Calu3 (cell line): Measurements from ENCODE around the gene MOCOS. TPM values are rescaled to one million over a fixed set of nuclear protein-coding genes. Genes with fewer than 3 reads are reported as not detected.

ENCODE experiments used
- BruUV-seq: library from RNA; stranded (reverse); fragments of 400-500 nt; replicated peaks from 2 replicates; lab custom pipeline; 2021; lab: Mats Ljungman, UMichigan
- CTCF ChIA-PET: fragments of 300-600 bp; sonication (Branson Sonifier 250); formaldehyde crosslinking; loops from one replicate; lab custom pipeline; 2022; ENCODE audit warnings: antibody characterized with exemption; lab: Charles Lee
- DNase-seq: peaks from one replicate; pipeline ENCODE4 v3.0.0; 2022
- H3K27ac Mint-ChIP-seq: one replicate; pipeline ENCODE4 v1.8.0; 2022; ENCODE audit warnings: mixed read lengths; ENCODE audit not compliant: unreplicated experiment
- H3K27me3 Mint-ChIP-seq: one replicate; pipeline ENCODE4 v1.8.0; 2022; ENCODE audit warnings: mixed read lengths; ENCODE audit not compliant: unreplicated experiment
- H3K36me3 Mint-ChIP-seq: one replicate; pipeline ENCODE4 v1.8.0; 2022; ENCODE audit warnings: mild to moderate bottlenecking, moderate library complexity, mixed read lengths; ENCODE audit not compliant: insufficient read depth, unreplicated experiment
- H3K4me1 Mint-ChIP-seq: one replicate; pipeline ENCODE4 v1.8.0; 2022; ENCODE audit warnings: mild to moderate bottlenecking, low read depth, mixed read lengths; ENCODE audit not compliant: unreplicated experiment
- H3K4me3 Mint-ChIP-seq: one replicate; pipeline ENCODE4 v1.8.0; 2022; ENCODE audit warnings: mild to moderate bottlenecking, low read depth, moderate library complexity, mixed read lengths; ENCODE audit not compliant: unreplicated experiment
- H3K9me3 Mint-ChIP-seq: one replicate; pipeline ENCODE4 v1.8.0; 2022; ENCODE audit warnings: low read depth, mixed read lengths; ENCODE audit not compliant: unreplicated experiment
- intact Hi-C: fragments of 100-400 bp; cut with micrococcal nuclease; formaldehyde crosslinking; loops from one replicate; pipeline ENCODE4 v1.10.0; 2022; ENCODE audit not compliant: unreplicated experiment
- total RNA-seq: library from RNA; stranded (reverse); gene quantifications from 2 replicates; pipeline ENCODE4 v1.2.3, GENCODE V29; 2022
- TF ChIP-seq, protein P1 (sequence below): fragments of 200-600 bp; IDR thresholded peaks from one replicate; pipeline ENCODE4 v1.8.0; 2022; ENCODE audit warnings: antibody characterized with exemption; ENCODE audit not compliant: unreplicated experiment

Gene MOCOS
- total RNA-seq, 1 experiment from 2014 or later = 24.5 TPM

DNA sequence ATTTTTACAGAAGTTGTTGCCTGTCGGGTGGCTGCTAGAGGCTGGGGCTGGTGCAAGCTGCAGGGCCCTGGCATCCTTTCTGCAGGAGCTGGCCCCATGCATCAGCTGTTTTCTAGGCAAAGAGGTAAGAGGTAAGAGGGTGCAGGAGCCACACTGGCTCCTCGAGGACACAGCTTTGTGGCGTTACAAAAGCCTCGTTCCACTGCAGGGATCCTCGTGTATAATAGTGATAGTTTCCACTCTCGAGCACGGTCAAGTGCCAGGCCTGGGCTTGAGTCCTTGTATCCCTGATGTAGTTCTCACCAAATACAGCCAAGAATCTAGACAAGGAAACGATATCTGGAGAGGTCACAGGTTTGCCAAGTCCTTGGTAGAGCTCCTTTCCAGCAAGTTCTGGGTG lies 77.0 kb downstream of the MOCOS start:
- CTCF ChIA-PET = no interaction called here
- H3K27me3 Mint-ChIP-seq = no peaks in the 10 kb centered on the region

DNA sequence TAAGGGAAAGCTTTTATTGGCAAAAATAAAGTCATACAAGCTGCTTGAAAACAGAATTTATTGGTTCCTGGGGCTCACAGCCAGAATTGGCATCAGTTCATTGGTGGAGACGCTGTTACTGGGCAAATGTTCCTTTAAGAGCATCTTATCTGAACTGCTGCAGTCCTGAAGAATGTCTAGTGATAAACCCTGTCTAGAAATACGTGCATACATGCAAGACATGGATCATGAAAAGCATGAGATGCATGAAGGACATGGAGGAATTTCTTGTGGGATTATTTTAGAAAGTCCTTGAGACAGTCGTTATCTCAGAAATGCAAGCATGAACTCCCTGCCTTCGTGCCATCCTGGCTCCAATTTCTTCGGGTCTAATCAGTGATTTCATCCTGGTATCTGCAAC lies 77.7 kb downstream of the MOCOS start:
- no peaks in the 10 kb centered on the region for H3K4me1 Mint-ChIP-seq
- H3K27ac Mint-ChIP-seq = no peak overlapping the region
- intact Hi-C loops = no loop called here
- DNase-seq = no peak
- TF ChIP-seq, protein P1, sequence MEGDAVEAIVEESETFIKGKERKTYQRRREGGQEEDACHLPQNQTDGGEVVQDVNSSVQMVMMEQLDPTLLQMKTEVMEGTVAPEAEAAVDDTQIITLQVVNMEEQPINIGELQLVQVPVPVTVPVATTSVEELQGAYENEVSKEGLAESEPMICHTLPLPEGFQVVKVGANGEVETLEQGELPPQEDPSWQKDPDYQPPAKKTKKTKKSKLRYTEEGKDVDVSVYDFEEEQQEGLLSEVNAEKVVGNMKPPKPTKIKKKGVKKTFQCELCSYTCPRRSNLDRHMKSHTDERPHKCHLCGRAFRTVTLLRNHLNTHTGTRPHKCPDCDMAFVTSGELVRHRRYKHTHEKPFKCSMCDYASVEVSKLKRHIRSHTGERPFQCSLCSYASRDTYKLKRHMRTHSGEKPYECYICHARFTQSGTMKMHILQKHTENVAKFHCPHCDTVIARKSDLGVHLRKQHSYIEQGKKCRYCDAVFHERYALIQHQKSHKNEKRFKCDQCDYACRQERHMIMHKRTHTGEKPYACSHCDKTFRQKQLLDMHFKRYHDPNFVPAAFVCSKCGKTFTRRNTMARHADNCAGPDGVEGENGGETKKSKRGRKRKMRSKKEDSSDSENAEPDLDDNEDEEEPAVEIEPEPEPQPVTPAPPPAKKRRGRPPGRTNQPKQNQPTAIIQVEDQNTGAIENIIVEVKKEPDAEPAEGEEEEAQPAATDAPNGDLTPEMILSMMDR = no peak
- no peaks in the 10 kb centered on the region for H3K9me3 Mint-ChIP-seq
- CTCF ChIA-PET = no interaction called here
- H3K4me3 Mint-ChIP-seq = no peak overlapping the region
- no peaks in the 10 kb centered on the region for H3K27me3 Mint-ChIP-seq
- no TSS peak for BruUV-seq
- H3K36me3 Mint-ChIP-seq = peaks cover 35% of the 10 kb centered on the region

More for the DNA sequence above, 77.0 kb downstream of the MOCOS start:
- H3K4me3 Mint-ChIP-seq = no peak overlapping the region
- no peaks in the 10 kb centered on the region for H3K4me1 Mint-ChIP-seq
- TF ChIP-seq, protein P1 = no peak
- no peak for DNase-seq
- H3K27ac Mint-ChIP-seq = no peak overlapping the region
- no peaks in the 10 kb centered on the region for H3K9me3 Mint-ChIP-seq
- intact Hi-C loops = no loop called here
- H3K36me3 Mint-ChIP-seq = peaks cover 35% of the 10 kb centered on the region
- no TSS peak for BruUV-seq

DNA sequence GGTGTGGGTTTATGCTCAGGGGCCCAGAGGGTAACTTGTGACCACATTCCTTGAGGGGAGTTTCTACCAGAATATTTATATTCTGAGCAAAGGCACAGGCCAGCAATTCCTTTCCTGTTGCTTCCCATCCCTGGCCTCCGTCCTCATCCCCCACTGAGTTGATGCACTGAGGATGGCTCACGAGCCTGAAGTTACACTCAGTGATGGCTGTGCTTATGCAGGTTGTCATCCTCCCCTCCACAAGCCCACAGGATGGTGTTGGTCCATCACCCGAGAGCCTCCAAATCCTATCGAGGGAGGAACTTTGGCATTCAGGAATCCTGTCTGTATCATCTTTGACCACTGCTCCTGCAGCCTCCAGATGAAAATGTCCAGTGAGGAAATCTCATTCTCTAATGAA lies 81.9 kb downstream of the MOCOS start:
- H3K4me3 Mint-ChIP-seq = no peak overlapping the region
- BruUV-seq = no TSS peak
- H3K27me3 Mint-ChIP-seq = no peaks in the 10 kb centered on the region
- no peaks in the 10 kb centered on the region for H3K4me1 Mint-ChIP-seq
- CTCF ChIA-PET = no interaction called here
- TF ChIP-seq, protein P1 = no peak
- intact Hi-C loops = no loop called here
- DNase-seq = no peak
- H3K27ac Mint-ChIP-seq = no peak overlapping the region
- H3K36me3 Mint-ChIP-seq = peaks cover 39% of the 10 kb centered on the region
- no peaks in the 10 kb centered on the region for H3K9me3 Mint-ChIP-seq

DNA sequence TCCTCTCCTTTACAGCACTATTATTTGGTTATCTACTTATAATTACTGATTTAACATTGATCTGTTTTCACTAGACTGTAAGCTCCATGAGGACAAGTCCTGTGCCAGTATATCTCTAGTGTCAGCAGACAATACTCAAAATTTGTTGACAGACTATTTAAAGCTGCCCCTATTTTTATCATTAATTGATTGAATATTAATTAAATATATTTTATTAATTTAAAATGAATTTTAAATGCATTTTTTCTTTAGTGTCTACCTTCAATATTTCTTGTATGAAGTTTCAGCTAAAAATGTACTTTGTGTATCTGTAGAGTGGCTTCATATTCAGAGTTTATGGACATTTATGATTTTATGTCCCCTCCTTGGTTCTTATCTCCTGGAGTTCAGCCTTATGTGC lies 83.9 kb downstream of the MOCOS start:
- H3K4me3 Mint-ChIP-seq = no peak overlapping the region
- no peaks in the 10 kb centered on the region for H3K27me3 Mint-ChIP-seq
- H3K36me3 Mint-ChIP-seq = peaks cover 26% of the 10 kb centered on the region
- TF ChIP-seq, protein P1 = no peak
- intact Hi-C loops = no loop called here
- H3K4me1 Mint-ChIP-seq = no peaks in the 10 kb centered on the region
- no peaks in the 10 kb centered on the region for H3K9me3 Mint-ChIP-seq
- no peak for DNase-seq
- BruUV-seq = no TSS peak
- CTCF ChIA-PET = no interaction called here
- no peak overlapping the region for H3K27ac Mint-ChIP-seq
